Hepatocyte (in vitro differentiated cells): ENCODE results near the gene CNPY4.

Experiments
- CTCF ChIP-seq: fragments of 200-600 bp; sonication (generic); IDR thresholded peaks from 2 replicates; pipeline ENCODE4 v1.5.1; 2016; ENCODE audit warnings: antibody characterized with exemption, mild to moderate bottlenecking; ENCODE audit not compliant: poor library complexity
- EZH2 ChIP-seq: fragments of 200-600 bp; sonication (generic); IDR thresholded peaks from 2 replicates; pipeline ENCODE4 v1.6.1; 2016; ENCODE audit warnings: antibody characterized with exemption, mild to moderate bottlenecking, borderline replicate concordance
- EZH2phosphoT487 ChIP-seq: fragments of 200-600 bp; sonication (generic); IDR thresholded peaks from one replicate; pipeline ENCODE4 v1.6.1; 2018; ENCODE audit warnings: antibody characterized with exemption, mild to moderate bottlenecking, low read depth, moderate library complexity; ENCODE audit not compliant: unreplicated experiment, severe bottlenecking

GRCh38 chr7:100148559-100149328 lies 29.3 kb downstream of the CNPY4 start, which contains the start of gene LAMTOR4:
- no peak for TF ChIP-seq CTCF
- TF ChIP-seq EZH2phosphoT487, result no peak
- TF ChIP-seq EZH2, result no peak
